Thymus (tissue), 2 donors: Measurements from ENCODE around the gene DAZAP1. TPM values are rescaled to one million over a fixed set of nuclear protein-coding genes. Genes with fewer than 3 reads are reported as not detected.

Experiments
- polyA plus RNA-seq: library from polyadenylated mRNA; stranded (reverse); fragments of 200-250 nt; gene quantifications from one replicate; pipeline ENCODE4 v1.2.3, GENCODE V29; 2013
- total RNA-seq: library from RNA; stranded (reverse); fragments of 120-200 nt; gene quantifications from one replicate; pipeline ENCODE4 v1.2.4, GENCODE V29; 2013
- donor health status: healthy.

The DAZAP1 gene
- total and polyA plus RNA-seq, 2 donors = 67.8 to 112 TPM

Other genes with a start within 250 kb of the DAZAP1 start
- 15.4 TPM for gene SBNO2, start 233.3 kb upstream of the DAZAP1 start, total RNA-seq
- 62.4 TPM for gene SBNO2, start 233.3 kb upstream of the DAZAP1 start, polyA plus RNA-seq
- gene STK11, start 201.8 kb upstream of the DAZAP1 start, total RNA-seq = 42.5 TPM
- 60.2 TPM for gene STK11, start 201.8 kb upstream of the DAZAP1 start, polyA plus RNA-seq
- 0.09 TPM for gene CBARP, start 169.6 kb upstream of the DAZAP1 start, total RNA-seq
- gene CBARP, start 169.6 kb upstream of the DAZAP1 start, polyA plus RNA-seq = 0.37 TPM
- 47.6 TPM for gene ATP5F1D, start 165.8 kb upstream of the DAZAP1 start, total RNA-seq
- gene ATP5F1D, start 165.8 kb upstream of the DAZAP1 start, polyA plus RNA-seq = 150 TPM
- gene MIDN, start 159.0 kb upstream of the DAZAP1 start, total RNA-seq = 8.7 TPM
- gene MIDN, start 159.0 kb upstream of the DAZAP1 start, polyA plus RNA-seq = 55.1 TPM
- gene CIRBP, start 138.3 kb upstream of the DAZAP1 start, total RNA-seq = 229 TPM
- 693 TPM for gene CIRBP, start 138.3 kb upstream of the DAZAP1 start, polyA plus RNA-seq
- gene FAM174C, start 132.1 kb upstream of the DAZAP1 start, total RNA-seq = 29.2 TPM
- 62.2 TPM for gene FAM174C, start 132.1 kb upstream of the DAZAP1 start, polyA plus RNA-seq
- 0.09 TPM for gene EFNA2, start 121.7 kb upstream of the DAZAP1 start, total RNA-seq
- gene EFNA2, start 121.7 kb upstream of the DAZAP1 start, polyA plus RNA-seq = 0.21 TPM
- 86.7 TPM for gene NDUFS7, start 23.7 kb upstream of the DAZAP1 start, total RNA-seq
- 61.8 TPM for gene NDUFS7, start 23.7 kb upstream of the DAZAP1 start, polyA plus RNA-seq
- 27.7 TPM for gene GAMT, start 6.0 kb upstream of the DAZAP1 start, total RNA-seq
- gene GAMT, start 6.0 kb upstream of the DAZAP1 start, polyA plus RNA-seq = 19.1 TPM
- 789 TPM for gene RPS15, start 30.8 kb downstream of the DAZAP1 start, total RNA-seq
- gene RPS15, start 30.8 kb downstream of the DAZAP1 start, polyA plus RNA-seq = 3,095 TPM
- 0.05 TPM for gene APC2, start 42.5 kb downstream of the DAZAP1 start, total RNA-seq
- 0.11 TPM for gene APC2, start 42.5 kb downstream of the DAZAP1 start, polyA plus RNA-seq
- gene C19orf25, start 71.6 kb downstream of the DAZAP1 start, total RNA-seq = 22.8 TPM
- 38.1 TPM for gene C19orf25, start 71.6 kb downstream of the DAZAP1 start, polyA plus RNA-seq
- 4.9 TPM for gene PCSK4, start 82.8 kb downstream of the DAZAP1 start, total RNA-seq
- 11.5 TPM for gene PCSK4, start 82.8 kb downstream of the DAZAP1 start, polyA plus RNA-seq
- gene REEP6, start 83.6 kb downstream of the DAZAP1 start, total RNA-seq = 0.66 TPM
- gene REEP6, start 83.6 kb downstream of the DAZAP1 start, polyA plus RNA-seq = 1.9 TPM
- 0.05 TPM for gene ADAMTSL5, start 105.4 kb downstream of the DAZAP1 start, total RNA-seq
- gene ADAMTSL5, start 105.4 kb downstream of the DAZAP1 start, polyA plus RNA-seq = 0.21 TPM
- gene PLK5, start 116.5 kb downstream of the DAZAP1 start, total RNA-seq = 0.09 TPM
- gene PLK5, start 116.5 kb downstream of the DAZAP1 start, polyA plus RNA-seq = 0.25 TPM
- 13.0 TPM for gene MEX3D, start 160.7 kb downstream of the DAZAP1 start, total RNA-seq
- 5.4 TPM for gene MEX3D, start 160.7 kb downstream of the DAZAP1 start, polyA plus RNA-seq
- gene MBD3, start 185.3 kb downstream of the DAZAP1 start, total RNA-seq = 64.8 TPM
- gene MBD3, start 185.3 kb downstream of the DAZAP1 start, polyA plus RNA-seq = 99.9 TPM
- gene UQCR11, start 197.9 kb downstream of the DAZAP1 start, total RNA-seq = 167 TPM
- 108 TPM for gene UQCR11, start 197.9 kb downstream of the DAZAP1 start, polyA plus RNA-seq
- gene TCF3, start 245.0 kb downstream of the DAZAP1 start, total RNA-seq = 76.0 TPM
- 81.2 TPM for gene TCF3, start 245.0 kb downstream of the DAZAP1 start, polyA plus RNA-seq